Liver (tissue), 9 donors: ENCODE results near the gene CD248. TPM values are rescaled to one million over a fixed set of nuclear protein-coding genes. Genes with fewer than 3 reads are reported as not detected.

Experiments
- DNase-seq: peaks from one replicate; pipeline ENCODE4 v3.0.0-alpha.2; 2017; ENCODE audit warnings: low spot score
- H3K27ac ChIP-seq, 2 donors: one replicate each; pipeline ENCODE4 v1.7.0; 2013; ENCODE audit warnings: inconsistent platforms in 2 of 2, low read length in 2 of 2, control low read depth in 1 of 2, low read depth in 1 of 2, mild to moderate bottlenecking in 1 of 2
- H3K27me3 ChIP-seq, 4 donors: one replicate each; pipeline versions ENCODE4 v1.6.1 to v1.7.0; 2013; ENCODE audit warnings: low read length in 3 of 4, inconsistent platforms in 1 of 4, mild to moderate bottlenecking in 1 of 4, moderate library complexity in 1 of 4; ENCODE audit not compliant: control insufficient read depth in 4 of 4, insufficient read depth in 4 of 4
- H3K36me3 ChIP-seq, 4 donors: one replicate each; pipeline versions ENCODE4 v1.6.1 to v1.7.0; 2013; ENCODE audit warnings: low read length in 3 of 4, mild to moderate bottlenecking in 3 of 4, low read depth in 1 of 4, moderate library complexity in 1 of 4; ENCODE audit not compliant: control insufficient read depth in 4 of 4, insufficient read depth in 3 of 4
- H3K4me1 ChIP-seq, 4 donors: one replicate each; pipeline versions ENCODE4 v1.6.1 to v1.7.0; 2013; ENCODE audit warnings: low read length in 3 of 4, mild to moderate bottlenecking in 3 of 4, moderate library complexity in 1 of 4; ENCODE audit not compliant: control insufficient read depth in 4 of 4, insufficient read depth in 4 of 4
- H3K4me3 ChIP-seq, 3 donors: one replicate each; pipeline versions ENCODE4 v1.6.1 to v1.7.0; 2013; ENCODE audit warnings: low read length in 3 of 3, control low read depth in 1 of 3, low read depth in 1 of 3, mild to moderate bottlenecking in 1 of 3
- H3K9ac ChIP-seq, 2 donors: one replicate each; pipeline ENCODE4 v1.7.0; 2013; ENCODE audit warnings: low read length in 2 of 2, mild to moderate bottlenecking in 2 of 2, moderate library complexity in 2 of 2, control low read depth in 1 of 2, low read depth in 1 of 2
- H3K9me3 ChIP-seq, 4 donors: one replicate each; pipeline versions ENCODE4 v1.6.1 to v1.7.0; 2013; ENCODE audit warnings: low read length in 3 of 4; ENCODE audit not compliant: control insufficient read depth in 4 of 4
- ATF3 ChIP-seq: IDR thresholded peaks from 2 replicates; pipeline ENCODE4 v1.6.1; 2016; ENCODE audit warnings: antibody characterized with exemption
- EGR1 ChIP-seq, 2 donors: IDR thresholded peaks; 2 replicates each; pipeline ENCODE4 v1.6.1; 2016 to 2018; ENCODE audit warnings: antibody characterized with exemption in 2 of 2, low read depth in 2 of 2
- FOXA1 ChIP-seq: IDR thresholded peaks from 2 replicates; pipeline ENCODE4 v1.6.1; 2016; ENCODE audit warnings: antibody characterized with exemption
- FOXA2 ChIP-seq: IDR thresholded peaks from 2 replicates; pipeline ENCODE4 v1.6.1; 2016; ENCODE audit warnings: antibody characterized with exemption
- GABPA ChIP-seq, 2 donors: IDR thresholded peaks in 1 of 2; conservative IDR thresholded peaks in 1 of 2; 2 replicates each; pipeline ENCODE4 v1.6.1; 2016; ENCODE audit warnings: antibody characterized with exemption in 2 of 2, mild to moderate bottlenecking in 1 of 2, moderate library complexity in 1 of 2
- HNF4G ChIP-seq: IDR thresholded peaks from 2 replicates; pipeline ENCODE4 v1.6.1; 2016; ENCODE audit warnings: antibody characterized with exemption
- JUND ChIP-seq, 2 donors: IDR thresholded peaks; 2 replicates each; pipeline ENCODE4 v1.6.1; 2016; ENCODE audit warnings: antibody characterized with exemption in 2 of 2
- NR2F2 ChIP-seq: IDR thresholded peaks from 2 replicates; pipeline ENCODE4 v1.6.1; 2016; ENCODE audit warnings: antibody characterized with exemption
- RAD21 ChIP-seq, 2 donors: IDR thresholded peaks; 2 replicates each; pipeline ENCODE4 v1.6.1; 2016; ENCODE audit warnings: antibody characterized with exemption in 2 of 2, mild to moderate bottlenecking in 2 of 2
- SP1 ChIP-seq: IDR thresholded peaks from 2 replicates; pipeline ENCODE4 v1.6.1; 2018; ENCODE audit warnings: antibody characterized with exemption, mild to moderate bottlenecking
- TAF1 ChIP-seq: conservative IDR thresholded peaks from 2 replicates; pipeline ENCODE4 v1.6.1; 2016; ENCODE audit warnings: antibody characterized with exemption, mild to moderate bottlenecking
- YY1 ChIP-seq: IDR thresholded peaks from 2 replicates; pipeline ENCODE4 v1.6.1; 2016; ENCODE audit warnings: antibody characterized with exemption, mild to moderate bottlenecking
- WGBS: extraction: QIAGEN DNeasy Blood & Tissue Kit; methylation state at CpG from one replicate; pipeline ENCODE4 v1.1.7; 2013; 5-methylcytosine and 5-hydroxymethylcytosine counted together
- polyA plus RNA-seq, 2 donors: library from polyadenylated mRNA; stranded (reverse) in 1 of 2; unstranded in 1 of 2; fragments of 200-250 nt in 1 of 2; fragments of >200 nt in 1 of 2; fragmentation: Nextera tagmentation in 1 of 2; extraction: Ambion mirVana in 1 of 2; gene quantifications; one replicate each; pipeline versions ENCODE4 v1.2.1 to v1.2.3, GENCODE V29; 2013 to 2015
- total RNA-seq, 2 donors: library from RNA; depleted of rRNA; stranded (reverse); fragments of >200 nt; gene quantifications; one replicate each; pipeline ENCODE4 v1.2.3, GENCODE V29; 2014
- TF ChIP-seq, protein P1 (sequence below): IDR thresholded peaks from 2 replicates; pipeline ENCODE4 v1.6.1; 2016; ENCODE audit warnings: antibody characterized with exemption, mild to moderate bottlenecking
- TF ChIP-seq, protein P2 (sequence below): fragments of 150-350 bp; IDR thresholded peaks from 2 replicates; pipeline ENCODE4 v1.5.1; 2017; ENCODE audit warnings: improper control_type of control experiment, low read depth, low read length; ENCODE audit not compliant: missing input control
- TF ChIP-seq, protein P3 (sequence below): IDR thresholded peaks from 2 replicates; pipeline ENCODE4 v1.6.1; 2016; ENCODE audit warnings: antibody characterized with exemption
- donor health status: healthy.
- donor health status: healthy.
- donor health status: healthy.
- donor health status: healthy.
- donor health status: healthy.

Gene CD248
- total and polyA plus RNA-seq, 4 donors: 0.64 to 3.0 (median 1.2) TPM

- H3K9me3 ChIP-seq: no peaks in the 10 kb centered on the region
- DNase-seq: no peak
- peaks cover 11 to 49% (median 32%) of the 10 kb centered on the region in 4 donors for H3K36me3 ChIP-seq
- no peak overlapping the region for H3K9ac ChIP-seq
- WGBS: 89% methylated on average over 1 of the region's 1 CpG
- H3K4me3 ChIP-seq: no peak overlapping the region
- peaks cover 8 to 20% (median 13%) of the 10 kb centered on the region in 4 donors for H3K4me1 ChIP-seq
- H3K27ac ChIP-seq: no peak overlapping the region
- H3K27me3 ChIP-seq: no peaks in the 10 kb centered on the region
- TF ChIP-seq SP1 (no peak), FOXA1 (no peak), ATF3 (no peak), HNF4G (no peak)
- TF ChIP-seq, protein P1, sequence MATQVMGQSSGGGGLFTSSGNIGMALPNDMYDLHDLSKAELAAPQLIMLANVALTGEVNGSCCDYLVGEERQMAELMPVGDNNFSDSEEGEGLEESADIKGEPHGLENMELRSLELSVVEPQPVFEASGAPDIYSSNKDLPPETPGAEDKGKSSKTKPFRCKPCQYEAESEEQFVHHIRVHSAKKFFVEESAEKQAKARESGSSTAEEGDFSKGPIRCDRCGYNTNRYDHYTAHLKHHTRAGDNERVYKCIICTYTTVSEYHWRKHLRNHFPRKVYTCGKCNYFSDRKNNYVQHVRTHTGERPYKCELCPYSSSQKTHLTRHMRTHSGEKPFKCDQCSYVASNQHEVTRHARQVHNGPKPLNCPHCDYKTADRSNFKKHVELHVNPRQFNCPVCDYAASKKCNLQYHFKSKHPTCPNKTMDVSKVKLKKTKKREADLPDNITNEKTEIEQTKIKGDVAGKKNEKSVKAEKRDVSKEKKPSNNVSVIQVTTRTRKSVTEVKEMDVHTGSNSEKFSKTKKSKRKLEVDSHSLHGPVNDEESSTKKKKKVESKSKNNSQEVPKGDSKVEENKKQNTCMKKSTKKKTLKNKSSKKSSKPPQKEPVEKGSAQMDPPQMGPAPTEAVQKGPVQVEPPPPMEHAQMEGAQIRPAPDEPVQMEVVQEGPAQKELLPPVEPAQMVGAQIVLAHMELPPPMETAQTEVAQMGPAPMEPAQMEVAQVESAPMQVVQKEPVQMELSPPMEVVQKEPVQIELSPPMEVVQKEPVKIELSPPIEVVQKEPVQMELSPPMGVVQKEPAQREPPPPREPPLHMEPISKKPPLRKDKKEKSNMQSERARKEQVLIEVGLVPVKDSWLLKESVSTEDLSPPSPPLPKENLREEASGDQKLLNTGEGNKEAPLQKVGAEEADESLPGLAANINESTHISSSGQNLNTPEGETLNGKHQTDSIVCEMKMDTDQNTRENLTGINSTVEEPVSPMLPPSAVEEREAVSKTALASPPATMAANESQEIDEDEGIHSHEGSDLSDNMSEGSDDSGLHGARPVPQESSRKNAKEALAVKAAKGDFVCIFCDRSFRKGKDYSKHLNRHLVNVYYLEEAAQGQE: no peak
- TF ChIP-seq, protein P2, sequence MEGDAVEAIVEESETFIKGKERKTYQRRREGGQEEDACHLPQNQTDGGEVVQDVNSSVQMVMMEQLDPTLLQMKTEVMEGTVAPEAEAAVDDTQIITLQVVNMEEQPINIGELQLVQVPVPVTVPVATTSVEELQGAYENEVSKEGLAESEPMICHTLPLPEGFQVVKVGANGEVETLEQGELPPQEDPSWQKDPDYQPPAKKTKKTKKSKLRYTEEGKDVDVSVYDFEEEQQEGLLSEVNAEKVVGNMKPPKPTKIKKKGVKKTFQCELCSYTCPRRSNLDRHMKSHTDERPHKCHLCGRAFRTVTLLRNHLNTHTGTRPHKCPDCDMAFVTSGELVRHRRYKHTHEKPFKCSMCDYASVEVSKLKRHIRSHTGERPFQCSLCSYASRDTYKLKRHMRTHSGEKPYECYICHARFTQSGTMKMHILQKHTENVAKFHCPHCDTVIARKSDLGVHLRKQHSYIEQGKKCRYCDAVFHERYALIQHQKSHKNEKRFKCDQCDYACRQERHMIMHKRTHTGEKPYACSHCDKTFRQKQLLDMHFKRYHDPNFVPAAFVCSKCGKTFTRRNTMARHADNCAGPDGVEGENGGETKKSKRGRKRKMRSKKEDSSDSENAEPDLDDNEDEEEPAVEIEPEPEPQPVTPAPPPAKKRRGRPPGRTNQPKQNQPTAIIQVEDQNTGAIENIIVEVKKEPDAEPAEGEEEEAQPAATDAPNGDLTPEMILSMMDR: no peak
These were observed 42.6 kb downstream of the CD248 start for GRCh38 chr11:66274219-66274618.

DNA sequence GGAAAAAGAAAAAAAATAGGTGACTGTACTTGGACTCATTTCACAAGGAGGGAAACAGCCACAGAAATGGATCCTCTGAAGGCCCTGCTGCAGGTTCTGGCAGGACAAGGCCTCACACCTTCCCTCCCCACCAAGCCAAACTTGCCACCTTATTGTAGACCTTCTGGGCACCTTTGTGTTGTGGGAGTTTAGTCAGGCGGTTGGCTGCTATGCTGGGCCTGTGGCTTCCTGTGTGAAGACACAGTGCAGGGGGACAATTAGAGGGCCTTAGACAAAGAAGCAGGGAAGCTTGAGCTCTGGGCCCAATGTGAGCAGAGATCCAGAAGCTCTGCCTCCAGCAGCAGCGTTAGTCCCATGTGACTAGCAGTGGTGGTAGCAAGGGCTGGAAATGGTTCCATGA, 44.2 kb downstream of the CD248 start:
- H3K27ac ChIP-seq: no peak overlapping the region
- no peak for DNase-seq
- peaks cover 7 to 24% (median 19%) of the 10 kb centered on the region in 4 donors for H3K4me1 ChIP-seq
- no peak overlapping the region for H3K9ac ChIP-seq
- peaks cover 11 to 49% (median 32%) of the 10 kb centered on the region in 4 donors for H3K36me3 ChIP-seq
- 87% methylated on average over 2 of the region's 2 CpGs for WGBS
- H3K27me3 ChIP-seq: no peaks in the 10 kb centered on the region
- H3K9me3 ChIP-seq: no peaks in the 10 kb centered on the region
- TF ChIP-seq ATF3: no peak
- no peak for TF ChIP-seq GABPA (IDR thresholded peaks at IDR 0.05 in 1 of 2, conservative IDR thresholded peaks at IDR 0.05 in 1 of 2)
- TF ChIP-seq FOXA2: no peak
- TF ChIP-seq, protein P1: no peak
- TF ChIP-seq EGR1 (IDR thresholded peaks at IDR 0.05; ENCODE audit: low read depth in 2 of 2): no peak
- no peak for TF ChIP-seq TAF1
- TF ChIP-seq YY1: no peak
- no peak for TF ChIP-seq NR2F2
- TF ChIP-seq, protein P3, sequence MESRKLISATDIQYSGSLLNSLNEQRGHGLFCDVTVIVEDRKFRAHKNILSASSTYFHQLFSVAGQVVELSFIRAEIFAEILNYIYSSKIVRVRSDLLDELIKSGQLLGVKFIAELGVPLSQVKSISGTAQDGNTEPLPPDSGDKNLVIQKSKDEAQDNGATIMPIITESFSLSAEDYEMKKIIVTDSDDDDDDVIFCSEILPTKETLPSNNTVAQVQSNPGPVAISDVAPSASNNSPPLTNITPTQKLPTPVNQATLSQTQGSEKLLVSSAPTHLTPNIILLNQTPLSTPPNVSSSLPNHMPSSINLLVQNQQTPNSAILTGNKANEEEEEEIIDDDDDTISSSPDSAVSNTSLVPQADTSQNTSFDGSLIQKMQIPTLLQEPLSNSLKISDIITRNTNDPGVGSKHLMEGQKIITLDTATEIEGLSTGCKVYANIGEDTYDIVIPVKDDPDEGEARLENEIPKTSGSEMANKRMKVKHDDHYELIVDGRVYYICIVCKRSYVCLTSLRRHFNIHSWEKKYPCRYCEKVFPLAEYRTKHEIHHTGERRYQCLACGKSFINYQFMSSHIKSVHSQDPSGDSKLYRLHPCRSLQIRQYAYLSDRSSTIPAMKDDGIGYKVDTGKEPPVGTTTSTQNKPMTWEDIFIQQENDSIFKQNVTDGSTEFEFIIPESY: no peak
- TF ChIP-seq JUND (IDR thresholded peaks at IDR 0.05): no peak
- TF ChIP-seq RAD21 (IDR thresholded peaks at IDR 0.05): no peak
- H3K4me3 ChIP-seq: no peak overlapping the region
